ENCODE data around the gene OR10H1.
"Not testable (repeated sequence)": the region's sequence is repeated elsewhere in the genome, so short reads cannot be mapped to it uniquely, and the experiment has no call there.

DNA sequence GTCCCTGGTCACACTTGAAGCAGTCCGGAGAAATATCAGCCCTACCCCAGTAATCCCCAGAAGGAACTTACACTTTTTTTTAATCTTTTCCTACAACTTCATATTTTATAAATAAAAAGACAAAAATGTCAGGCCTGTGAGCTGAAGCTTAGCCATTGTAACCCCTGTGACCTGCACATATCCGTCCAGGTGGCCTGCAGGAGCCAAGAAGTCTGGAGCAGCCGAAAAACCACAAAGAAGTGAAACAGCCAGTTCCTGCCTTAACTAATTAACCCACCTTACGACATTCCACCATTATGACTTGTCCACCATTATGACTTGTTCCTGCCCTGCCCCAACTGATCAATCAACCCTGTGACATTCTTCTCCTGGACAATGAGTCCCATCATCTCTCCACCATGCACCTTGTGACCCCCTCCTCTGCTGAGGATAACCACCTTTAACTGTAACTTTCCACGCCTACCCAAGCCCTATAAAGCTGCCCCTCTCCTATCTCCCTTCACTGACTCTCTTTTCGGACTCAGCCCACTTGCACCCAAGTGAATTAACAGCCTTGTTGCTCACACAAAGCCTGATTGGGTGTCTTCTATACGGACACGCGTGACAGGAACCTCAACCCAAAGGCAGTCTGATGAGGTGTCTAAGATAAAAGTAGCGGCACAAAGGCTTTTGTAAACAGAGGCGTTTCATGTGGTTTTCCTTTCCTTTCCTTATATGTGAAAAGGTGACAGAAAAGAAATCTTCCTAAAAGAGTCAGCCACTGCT, 20.3 kb upstream of the OR10H1 start:
- TF ChIP-seq, protein P1, sequence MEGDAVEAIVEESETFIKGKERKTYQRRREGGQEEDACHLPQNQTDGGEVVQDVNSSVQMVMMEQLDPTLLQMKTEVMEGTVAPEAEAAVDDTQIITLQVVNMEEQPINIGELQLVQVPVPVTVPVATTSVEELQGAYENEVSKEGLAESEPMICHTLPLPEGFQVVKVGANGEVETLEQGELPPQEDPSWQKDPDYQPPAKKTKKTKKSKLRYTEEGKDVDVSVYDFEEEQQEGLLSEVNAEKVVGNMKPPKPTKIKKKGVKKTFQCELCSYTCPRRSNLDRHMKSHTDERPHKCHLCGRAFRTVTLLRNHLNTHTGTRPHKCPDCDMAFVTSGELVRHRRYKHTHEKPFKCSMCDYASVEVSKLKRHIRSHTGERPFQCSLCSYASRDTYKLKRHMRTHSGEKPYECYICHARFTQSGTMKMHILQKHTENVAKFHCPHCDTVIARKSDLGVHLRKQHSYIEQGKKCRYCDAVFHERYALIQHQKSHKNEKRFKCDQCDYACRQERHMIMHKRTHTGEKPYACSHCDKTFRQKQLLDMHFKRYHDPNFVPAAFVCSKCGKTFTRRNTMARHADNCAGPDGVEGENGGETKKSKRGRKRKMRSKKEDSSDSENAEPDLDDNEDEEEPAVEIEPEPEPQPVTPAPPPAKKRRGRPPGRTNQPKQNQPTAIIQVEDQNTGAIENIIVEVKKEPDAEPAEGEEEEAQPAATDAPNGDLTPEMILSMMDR (IDR thresholded peaks at IDR 0.05 in 2 of 3, conservative IDR thresholded peaks at IDR 0.05 in 1 of 3; ENCODE audit: borderline replicate concordance in 1 of 3, insufficient read depth in 1 of 3, low read depth in 2 of 3, low read length in 2 of 3) = not testable (repeated sequence)
- TF ChIP-seq SP1 (IDR thresholded peaks at IDR 0.05; ENCODE audit: low read depth) (peak; percentile 93), SIN3A (IDR thresholded peaks at IDR 0.05; ENCODE audit: low read depth) (peak; percentile 97; the same call in 1 of the 2 replicates)
- TF ChIP-seq ZNF274 (IDR thresholded peaks at IDR 0.05; ENCODE audit: low read depth, low read length); POLR2A (IDR thresholded peaks at IDR 0.05; ENCODE audit: borderline replicate concordance, extremely low read depth, insufficient read depth, insufficient read length): not testable (repeated sequence)

All from HCT116 (cell line).